Measurements from ENCODE around the gene SLC12A8. TPM values are rescaled to one million over a fixed set of nuclear protein-coding genes. Genes with fewer than 3 reads are reported as not detected.

Gene SLC12A8
- total and polyA plus RNA-seq, 2 of the 13 experiments (the other 11 are each of a cell fraction or from before 2014, with no cell fraction given), result 0.44 to 0.71 TPM

DNA sequence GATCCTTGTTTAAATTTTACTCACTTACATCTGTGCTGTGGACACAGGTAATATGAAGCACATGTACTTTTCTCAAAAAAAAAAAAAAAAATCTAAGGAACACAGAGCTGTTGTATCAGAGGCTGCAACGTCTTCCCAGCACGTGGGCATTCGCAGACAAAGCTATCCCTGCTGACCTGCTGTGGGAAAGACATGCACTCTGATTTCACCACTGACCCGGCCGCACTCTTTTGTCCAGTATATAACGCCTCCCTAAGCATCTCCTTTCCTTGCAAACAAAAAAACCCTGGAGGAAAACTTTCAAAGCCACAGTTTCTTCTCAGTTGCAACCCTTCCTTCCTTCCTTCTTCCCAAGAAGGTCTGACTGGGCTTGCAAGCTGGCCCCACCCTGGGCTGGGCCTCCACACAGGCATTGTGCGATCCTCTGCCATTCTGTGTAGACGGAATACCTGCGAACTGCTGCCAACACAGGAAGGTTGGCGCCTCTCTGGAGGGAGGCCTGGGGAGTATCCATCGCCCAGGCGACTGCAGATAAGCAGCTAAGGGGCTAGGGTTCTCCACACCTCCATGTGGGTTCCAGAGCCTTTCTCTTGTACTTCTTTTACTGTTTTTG is 50.8 kb downstream of the SLC12A8 start:
- no peak for TF ChIP-seq TRIM24 (CRISPR knock-in tag; IDR thresholded peaks at IDR 0.05)
- no peak for TF ChIP-seq MED1 (CRISPR knock-in tag; IDR thresholded peaks at IDR 0.05)
- no peak for TF ChIP-seq ZNF431 (CRISPR knock-in tag; IDR thresholded peaks at IDR 0.05; ENCODE audit: borderline replicate concordance, low read depth)
- TF ChIP-seq, protein P1, sequence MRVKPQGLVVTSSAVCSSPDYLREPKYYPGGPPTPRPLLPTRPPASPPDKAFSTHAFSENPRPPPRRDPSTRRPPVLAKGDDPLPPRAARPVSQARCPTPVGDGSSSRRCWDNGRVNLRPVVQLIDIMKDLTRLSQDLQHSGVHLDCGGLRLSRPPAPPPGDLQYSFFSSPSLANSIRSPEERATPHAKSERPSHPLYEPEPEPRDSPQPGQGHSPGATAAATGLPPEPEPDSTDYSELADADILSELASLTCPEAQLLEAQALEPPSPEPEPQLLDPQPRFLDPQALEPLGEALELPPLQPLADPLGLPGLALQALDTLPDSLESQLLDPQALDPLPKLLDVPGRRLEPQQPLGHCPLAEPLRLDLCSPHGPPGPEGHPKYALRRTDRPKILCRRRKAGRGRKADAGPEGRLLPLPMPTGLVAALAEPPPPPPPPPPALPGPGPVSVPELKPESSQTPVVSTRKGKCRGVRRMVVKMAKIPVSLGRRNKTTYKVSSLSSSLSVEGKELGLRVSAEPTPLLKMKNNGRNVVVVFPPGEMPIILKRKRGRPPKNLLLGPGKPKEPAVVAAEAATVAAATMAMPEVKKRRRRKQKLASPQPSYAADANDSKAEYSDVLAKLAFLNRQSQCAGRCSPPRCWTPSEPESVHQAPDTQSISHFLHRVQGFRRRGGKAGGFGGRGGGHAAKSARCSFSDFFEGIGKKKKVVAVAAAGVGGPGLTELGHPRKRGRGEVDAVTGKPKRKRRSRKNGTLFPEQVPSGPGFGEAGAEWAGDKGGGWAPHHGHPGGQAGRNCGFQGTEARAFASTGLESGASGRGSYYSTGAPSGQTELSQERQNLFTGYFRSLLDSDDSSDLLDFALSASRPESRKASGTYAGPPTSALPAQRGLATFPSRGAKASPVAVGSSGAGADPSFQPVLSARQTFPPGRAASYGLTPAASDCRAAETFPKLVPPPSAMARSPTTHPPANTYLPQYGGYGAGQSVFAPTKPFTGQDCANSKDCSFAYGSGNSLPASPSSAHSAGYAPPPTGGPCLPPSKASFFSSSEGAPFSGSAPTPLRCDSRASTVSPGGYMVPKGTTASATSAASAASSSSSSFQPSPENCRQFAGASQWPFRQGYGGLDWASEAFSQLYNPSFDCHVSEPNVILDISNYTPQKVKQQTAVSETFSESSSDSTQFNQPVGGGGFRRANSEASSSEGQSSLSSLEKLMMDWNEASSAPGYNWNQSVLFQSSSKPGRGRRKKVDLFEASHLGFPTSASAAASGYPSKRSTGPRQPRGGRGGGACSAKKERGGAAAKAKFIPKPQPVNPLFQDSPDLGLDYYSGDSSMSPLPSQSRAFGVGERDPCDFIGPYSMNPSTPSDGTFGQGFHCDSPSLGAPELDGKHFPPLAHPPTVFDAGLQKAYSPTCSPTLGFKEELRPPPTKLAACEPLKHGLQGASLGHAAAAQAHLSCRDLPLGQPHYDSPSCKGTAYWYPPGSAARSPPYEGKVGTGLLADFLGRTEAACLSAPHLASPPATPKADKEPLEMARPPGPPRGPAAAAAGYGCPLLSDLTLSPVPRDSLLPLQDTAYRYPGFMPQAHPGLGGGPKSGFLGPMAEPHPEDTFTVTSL (CRISPR knock-in tag; IDR thresholded peaks at IDR 0.05; ENCODE audit: borderline replicate concordance), result no peak
- no peak for TF ChIP-seq ZNF724P (CRISPR knock-in tag; IDR thresholded peaks at IDR 0.05; ENCODE audit: borderline replicate concordance)
- no peak for TF ChIP-seq CHD4 (IDR thresholded peaks at IDR 0.05; ENCODE audit: borderline replicate concordance, low read length)
- TF ChIP-seq ZNF510 (CRISPR knock-in tag; IDR thresholded peaks at IDR 0.05; ENCODE audit: low read depth), result no peak
- in situ Hi-C loops (cut with HindIII; ENCODE audit: extremely low pct_ligation_motif_present, low pct_unique_long_range_greater_than_20kb), result loop anchor here (10.0 to 25.0 kb wide), 2 partner anchors 167 to 399 kb away; no protein-coding TSS in a partner anchor
- Histone ChIP-seq H3K4me1 (ENCODE audit: insufficient read depth, low read length) (peaks cover under 1% of the 10 kb centered on the region; the same call in 1 of the 2 replicates), H2AFZ (ENCODE audit: low read length) (no peak overlapping the region), H3K4me2 (ENCODE audit: low read depth, low read length) (no peak overlapping the region), H3K9ac (ENCODE audit: insufficient read depth, low read depth, low read length) (no peak overlapping the region), H3K79me2 (ENCODE audit: insufficient read depth, low read length) (no peaks in the 10 kb centered on the region), H3K27ac (ENCODE audit: extremely low read length, insufficient read depth, low read length) (no peak overlapping the region), H3K9me3 (ENCODE audit: low read length) (no peaks in the 10 kb centered on the region), H3K27me3 (ENCODE audit: control insufficient read depth in 1 of 2, insufficient read depth in 2 of 2, low read length in 2 of 2) (no peaks in the 10 kb centered on the region; a peak in 1 of 5 replicates), H4K20me1 (ENCODE audit: insufficient read depth, low read length) (no peaks in the 10 kb centered on the region), H3K36me3 (replicated peaks in 1 of 2; ENCODE audit: control insufficient read depth in 1 of 2, insufficient read depth in 2 of 2, low read length in 2 of 2) (no peaks in the 10 kb centered on the region), H3K4me3 (replicated peaks in 1 of 3; ENCODE audit: insufficient read depth in 1 of 3, low read depth in 2 of 3, low read length in 3 of 3) (no peak overlapping the region)
- no peak for DNase-seq (ENCODE audit: low spot score)
- FAIRE-seq, result no peak
- WGBS (ENCODE audit: low lambda C conversion rate), result 70% methylated on average over 12 of the region's 12 CpGs
- POLR2A ChIA-PET, result no interaction called here
- BruUV-seq (replicated peaks), result no TSS peak
- CTCF ChIA-PET (ENCODE audit: low intra/inter-chr PET ratio, low total read pairs), result no interaction called here
- ATAC-seq, result no peak
- intact Hi-C loops (cut with micrococcal nuclease; ENCODE audit: unreplicated experiment), result no loop called here

All from HepG2 (cell line).